Fibroblast of peridontal ligament (primary cell): ENCODE measurements around the gene ALX1.

Experiments
- DNase-seq: peaks from one replicate; pipeline ENCODE4 v3.0.0-alpha.2; 2010; ENCODE audit errors: extremely low read depth

ALX1 gene

GRCh38 chr12:85280165-85280983 lies at the start of gene ALX1:
TSS of gene ALX1 (plus strand) at chr12:85280220. CDS start at chr12:85280262, 42 bp downstream.
- peak; percentile 49 for DNase-seq

GRCh38 chr12:85237327-85237726 lies 42.7 kb upstream of the ALX1 start:
- DNase-seq: peak; percentile 1

- no peak for DNase-seq
Observed at GRCh38 chr12:85244561-85244960, 35.5 kb upstream of the ALX1 start.

- no peak for DNase-seq
Observed at GRCh38 chr12:85253853-85254252, 26.2 kb upstream of the ALX1 start.

GRCh38 chr12:85257671-85258070 lies 22.3 kb upstream of the ALX1 start:
- no peak for DNase-seq

GRCh38 chr12:85260447-85260846 lies 19.6 kb upstream of the ALX1 start:
- DNase-seq: no peak

GRCh38 chr12:85260896-85261295 lies 19.1 kb upstream of the ALX1 start:
- no peak for DNase-seq

GRCh38 chr12:85266356-85266755 lies 13.7 kb upstream of the ALX1 start:
- no peak for DNase-seq

- DNase-seq: no peak
Observed at GRCh38 chr12:85273381-85274314, 6.4 kb upstream of the ALX1 start.

- no peak for DNase-seq
Observed at GRCh38 chr12:85274315-85274651, 5.7 kb upstream of the ALX1 start.

- DNase-seq: no peak
Observed at GRCh38 chr12:85275374-85275773, 4.6 kb upstream of the ALX1 start.

- no peak for DNase-seq
Observed at GRCh38 chr12:85277191-85277590, 2.8 kb upstream of the ALX1 start.

GRCh38 chr12:85277900-85278597 lies 2.0 kb upstream of the ALX1 start:
- no peak for DNase-seq

- DNase-seq: no peak
Observed at GRCh38 chr12:85278598-85279448, 1.2 kb upstream of the ALX1 start.

GRCh38 chr12:85279449-85280164 lies 413 bp upstream of the ALX1 start:
- DNase-seq: no peak

GRCh38 chr12:85280984-85281630 lies 1.1 kb downstream of the ALX1 start:
- no peak for DNase-seq

- no peak for DNase-seq
Observed at GRCh38 chr12:85281636-85282312, 1.8 kb downstream of the ALX1 start.

- no peak for DNase-seq
Observed at GRCh38 chr12:85283560-85283959, 3.5 kb downstream of the ALX1 start.

- no peak for DNase-seq
Observed at GRCh38 chr12:85296362-85296761, 16.3 kb downstream of the ALX1 start.

GRCh38 chr12:85299053-85299452 lies 19.0 kb downstream of the ALX1 start:
- DNase-seq: no peak
